Neural progenitor cell (in vitro differentiated cells): Measurements from ENCODE around the gene FAM8A1.

Experiments
- EZH2 ChIP-seq: fragments of 200-600 bp; sonication (generic); IDR thresholded peaks from 2 replicates; pipeline ENCODE4 v1.6.1; 2017; ENCODE audit warnings: antibody characterized with exemption, mild to moderate bottlenecking, moderate library complexity
- EZH2phosphoT487 ChIP-seq: fragments of 200-600 bp; sonication (generic); IDR thresholded peaks from 2 replicates; pipeline ENCODE4 v1.6.1; 2017; ENCODE audit warnings: antibody characterized with exemption
- TF ChIP-seq, protein P1 (sequence below): fragments of 200-600 bp; sonication (generic); IDR thresholded peaks from 2 replicates; pipeline ENCODE4 v1.5.1; 2017; ENCODE audit warnings: antibody characterized with exemption, mild to moderate bottlenecking

DNA sequence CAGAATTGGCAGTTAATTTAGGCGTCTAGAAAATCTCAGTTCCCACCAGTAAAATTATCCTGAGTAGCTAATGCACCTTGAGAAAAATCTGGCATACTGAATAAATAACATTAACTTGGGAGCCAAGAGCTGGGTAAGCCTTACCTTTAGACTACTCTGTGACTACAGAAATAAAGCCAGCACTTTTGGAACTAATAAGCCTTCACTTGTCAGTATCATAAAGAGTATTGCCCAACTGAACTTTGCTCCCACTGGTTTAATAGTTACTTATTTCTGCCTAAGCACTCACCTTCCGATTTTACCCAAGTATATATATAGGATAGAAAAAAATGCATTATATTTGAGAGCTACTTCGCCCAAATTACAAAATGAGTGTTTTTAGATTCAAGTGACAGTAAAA is 10.7 kb downstream of the FAM8A1 start:
- TF ChIP-seq, protein P1, sequence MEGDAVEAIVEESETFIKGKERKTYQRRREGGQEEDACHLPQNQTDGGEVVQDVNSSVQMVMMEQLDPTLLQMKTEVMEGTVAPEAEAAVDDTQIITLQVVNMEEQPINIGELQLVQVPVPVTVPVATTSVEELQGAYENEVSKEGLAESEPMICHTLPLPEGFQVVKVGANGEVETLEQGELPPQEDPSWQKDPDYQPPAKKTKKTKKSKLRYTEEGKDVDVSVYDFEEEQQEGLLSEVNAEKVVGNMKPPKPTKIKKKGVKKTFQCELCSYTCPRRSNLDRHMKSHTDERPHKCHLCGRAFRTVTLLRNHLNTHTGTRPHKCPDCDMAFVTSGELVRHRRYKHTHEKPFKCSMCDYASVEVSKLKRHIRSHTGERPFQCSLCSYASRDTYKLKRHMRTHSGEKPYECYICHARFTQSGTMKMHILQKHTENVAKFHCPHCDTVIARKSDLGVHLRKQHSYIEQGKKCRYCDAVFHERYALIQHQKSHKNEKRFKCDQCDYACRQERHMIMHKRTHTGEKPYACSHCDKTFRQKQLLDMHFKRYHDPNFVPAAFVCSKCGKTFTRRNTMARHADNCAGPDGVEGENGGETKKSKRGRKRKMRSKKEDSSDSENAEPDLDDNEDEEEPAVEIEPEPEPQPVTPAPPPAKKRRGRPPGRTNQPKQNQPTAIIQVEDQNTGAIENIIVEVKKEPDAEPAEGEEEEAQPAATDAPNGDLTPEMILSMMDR = no peak
- no peak for TF ChIP-seq EZH2
- TF ChIP-seq EZH2phosphoT487 = no peak
